Measurements from ENCODE around the gene CDH10.

The CDH10 gene

DNA sequence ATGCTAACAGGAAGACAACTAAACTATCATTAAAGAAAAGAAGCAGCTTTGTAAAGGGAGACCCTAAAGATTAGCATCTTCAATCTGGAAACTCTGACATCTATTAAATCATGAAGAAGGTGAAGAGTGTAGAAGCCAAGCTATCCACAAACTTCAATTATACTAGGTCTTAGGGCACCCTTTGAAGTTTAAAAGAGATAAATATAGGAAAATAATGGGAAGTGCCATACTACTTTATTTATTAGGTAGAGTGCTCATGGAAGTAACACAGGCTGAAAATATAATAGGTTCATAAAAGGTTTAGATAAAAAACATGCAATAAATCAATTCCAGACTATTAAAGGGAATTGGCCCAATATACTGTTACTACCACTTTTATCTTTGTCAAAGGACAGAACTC, 19.9 kb downstream of the CDH10 start:
- TF ChIP-seq, protein P1, sequence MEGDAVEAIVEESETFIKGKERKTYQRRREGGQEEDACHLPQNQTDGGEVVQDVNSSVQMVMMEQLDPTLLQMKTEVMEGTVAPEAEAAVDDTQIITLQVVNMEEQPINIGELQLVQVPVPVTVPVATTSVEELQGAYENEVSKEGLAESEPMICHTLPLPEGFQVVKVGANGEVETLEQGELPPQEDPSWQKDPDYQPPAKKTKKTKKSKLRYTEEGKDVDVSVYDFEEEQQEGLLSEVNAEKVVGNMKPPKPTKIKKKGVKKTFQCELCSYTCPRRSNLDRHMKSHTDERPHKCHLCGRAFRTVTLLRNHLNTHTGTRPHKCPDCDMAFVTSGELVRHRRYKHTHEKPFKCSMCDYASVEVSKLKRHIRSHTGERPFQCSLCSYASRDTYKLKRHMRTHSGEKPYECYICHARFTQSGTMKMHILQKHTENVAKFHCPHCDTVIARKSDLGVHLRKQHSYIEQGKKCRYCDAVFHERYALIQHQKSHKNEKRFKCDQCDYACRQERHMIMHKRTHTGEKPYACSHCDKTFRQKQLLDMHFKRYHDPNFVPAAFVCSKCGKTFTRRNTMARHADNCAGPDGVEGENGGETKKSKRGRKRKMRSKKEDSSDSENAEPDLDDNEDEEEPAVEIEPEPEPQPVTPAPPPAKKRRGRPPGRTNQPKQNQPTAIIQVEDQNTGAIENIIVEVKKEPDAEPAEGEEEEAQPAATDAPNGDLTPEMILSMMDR (IDR thresholded peaks at IDR 0.05; ENCODE audit: low read length): no peak
- TF ChIP-seq EZH2phosphoT487 (IDR thresholded peaks at IDR 0.05; ENCODE audit: low read length) (no peak), EZH2 (optimal IDR thresholded peaks at IDR 0.05; ENCODE audit: low read depth, low read length) (no peak)
- DNase-seq: no peak
- H3K79me2 ChIP-seq (ENCODE audit: low read length): no peaks in the 10 kb centered on the region

DNA sequence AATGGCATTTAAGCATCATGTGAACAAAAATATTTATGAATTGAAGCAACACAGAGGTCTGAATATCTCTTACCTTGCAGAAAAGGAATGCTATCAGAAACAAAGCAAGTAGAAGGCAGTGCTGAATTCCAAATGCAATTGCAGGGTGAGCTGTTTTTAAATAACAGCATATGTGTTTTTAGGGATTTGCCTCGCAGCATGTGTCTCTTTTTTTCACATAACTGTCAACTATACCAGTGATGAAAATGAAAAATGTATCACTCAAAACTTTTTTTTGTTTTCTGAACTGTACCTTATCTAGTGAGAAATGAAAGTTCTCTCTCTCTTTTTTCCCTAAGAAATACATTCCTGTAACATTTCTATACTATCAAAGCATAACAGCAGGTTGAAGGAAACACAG, 21.2 kb downstream of the CDH10 start:
- TF ChIP-seq EZH2phosphoT487 (IDR thresholded peaks at IDR 0.05; ENCODE audit: low read length): no peak
- no peaks in the 10 kb centered on the region for H3K36me3 ChIP-seq (replicated peaks; ENCODE audit: insufficient read depth, low read length)

More for the DNA sequence above, 19.9 kb downstream of the CDH10 start:
- H3F3A ChIP-seq (ENCODE audit: insufficient read depth, low read length): no peaks in the 10 kb centered on the region
- no peak overlapping the region for H3K9ac ChIP-seq (ENCODE audit: low read length)
- no peaks in the 10 kb centered on the region for H3K9me3 ChIP-seq (replicated peaks; ENCODE audit: insufficient read depth, low read length)
- H4K20me1 ChIP-seq (ENCODE audit: insufficient read depth, low read length): no peaks in the 10 kb centered on the region
- H3K27ac ChIP-seq (ENCODE audit: low read length): no peak overlapping the region
- H2AFZ ChIP-seq (ENCODE audit: low read length): no peak overlapping the region
- H3K36me3 ChIP-seq (replicated peaks; ENCODE audit: insufficient read depth, low read length): no peaks in the 10 kb centered on the region
- no peak overlapping the region for H3K4me3 ChIP-seq (ENCODE audit: low read length)
- no peaks in the 10 kb centered on the region for H3K27me3 ChIP-seq (replicated peaks; ENCODE audit: insufficient read depth, low read length)
- H3K4me1 ChIP-seq (ENCODE audit: low read length): no peaks in the 10 kb centered on the region
- H3K9me2 ChIP-seq (replicated peaks; ENCODE audit: insufficient read depth, low read length): no peaks in the 10 kb centered on the region
- no peak overlapping the region for H3K4me2 ChIP-seq (ENCODE audit: low read depth, low read length)

DNA sequence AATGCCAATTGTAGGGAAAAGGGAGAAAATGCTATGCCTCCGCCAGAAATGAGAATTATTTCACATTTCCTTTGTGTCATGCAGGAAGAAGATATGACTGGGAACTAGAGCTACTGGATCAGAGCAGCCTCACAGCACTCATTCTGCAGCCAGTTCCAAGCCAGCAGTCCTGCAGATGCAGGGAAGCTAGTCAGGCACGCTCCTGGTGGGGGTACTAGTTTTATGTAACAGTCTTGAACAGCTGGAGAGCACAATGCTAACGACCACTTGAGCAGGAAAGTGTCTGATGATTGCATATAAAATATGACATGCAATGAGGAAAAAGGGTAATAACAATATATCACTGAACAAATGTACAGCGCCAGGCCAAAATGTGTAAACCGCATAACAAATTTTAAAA, 21.7 kb downstream of the CDH10 start:
- Histone ChIP-seq H3K4me2 (ENCODE audit: low read depth, low read length) (no peak overlapping the region), H3F3A (ENCODE audit: insufficient read depth, low read length) (no peaks in the 10 kb centered on the region), H3K79me2 (ENCODE audit: low read length) (no peaks in the 10 kb centered on the region), H2AFZ (ENCODE audit: low read length) (no peak overlapping the region), H3K9me2 (replicated peaks; ENCODE audit: insufficient read depth, low read length) (no peaks in the 10 kb centered on the region), H3K27ac (ENCODE audit: low read length) (no peak overlapping the region), H3K4me3 (ENCODE audit: low read length) (no peak overlapping the region), H3K4me1 (ENCODE audit: low read length) (no peaks in the 10 kb centered on the region), H3K36me3 (replicated peaks; ENCODE audit: insufficient read depth, low read length) (no peaks in the 10 kb centered on the region), H3K27me3 (replicated peaks; ENCODE audit: insufficient read depth, low read length) (no peaks in the 10 kb centered on the region), H4K20me1 (ENCODE audit: insufficient read depth, low read length) (no peaks in the 10 kb centered on the region), H3K9me3 (replicated peaks; ENCODE audit: insufficient read depth, low read length) (no peaks in the 10 kb centered on the region), H3K9ac (ENCODE audit: low read length) (no peak overlapping the region)
- no peak for DNase-seq
- TF ChIP-seq EZH2 (optimal IDR thresholded peaks at IDR 0.05; ENCODE audit: low read depth, low read length) (no peak), EZH2phosphoT487 (IDR thresholded peaks at IDR 0.05; ENCODE audit: low read length) (no peak)
- TF ChIP-seq, protein P1 (IDR thresholded peaks at IDR 0.05; ENCODE audit: low read length): no peak

More for the DNA sequence above, 21.2 kb downstream of the CDH10 start:
- Histone ChIP-seq H3K27ac (ENCODE audit: low read length) (no peak overlapping the region), H3K4me1 (ENCODE audit: low read length) (no peaks in the 10 kb centered on the region), H3K9me3 (replicated peaks; ENCODE audit: insufficient read depth, low read length) (no peaks in the 10 kb centered on the region), H3F3A (ENCODE audit: insufficient read depth, low read length) (no peaks in the 10 kb centered on the region), H3K27me3 (replicated peaks; ENCODE audit: insufficient read depth, low read length) (no peaks in the 10 kb centered on the region), H3K79me2 (ENCODE audit: low read length) (no peaks in the 10 kb centered on the region), H4K20me1 (ENCODE audit: insufficient read depth, low read length) (no peaks in the 10 kb centered on the region), H3K9me2 (replicated peaks; ENCODE audit: insufficient read depth, low read length) (no peaks in the 10 kb centered on the region), H2AFZ (ENCODE audit: low read length) (no peak overlapping the region), H3K4me2 (ENCODE audit: low read depth, low read length) (no peak overlapping the region), H3K9ac (ENCODE audit: low read length) (no peak overlapping the region), H3K4me3 (ENCODE audit: low read length) (no peak overlapping the region)
- DNase-seq: no peak

DNA sequence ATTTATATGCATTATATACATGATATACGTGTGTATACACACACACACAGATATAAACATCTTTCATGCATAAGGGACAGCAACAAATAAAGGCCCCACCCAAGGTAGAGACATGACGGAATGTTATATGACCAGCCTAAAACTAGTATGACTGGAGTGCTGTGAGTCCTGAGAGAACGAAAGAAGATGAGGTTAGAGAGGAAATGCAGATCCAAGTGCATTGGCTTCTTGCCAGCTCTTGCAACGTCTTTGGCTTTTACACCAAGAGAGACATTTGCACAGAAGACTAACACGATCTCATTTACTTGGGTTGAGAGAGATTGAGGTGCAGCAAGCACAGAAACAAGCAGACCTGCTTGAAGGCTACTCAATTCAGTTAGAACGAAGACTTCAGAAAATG, 23.0 kb downstream of the CDH10 start:
- Histone ChIP-seq H3K4me3 (ENCODE audit: low read length) (no peak overlapping the region), H3K27me3 (replicated peaks; ENCODE audit: insufficient read depth, low read length) (no peaks in the 10 kb centered on the region), H3K9me2 (replicated peaks; ENCODE audit: insufficient read depth, low read length) (no peaks in the 10 kb centered on the region), H3K4me1 (ENCODE audit: low read length) (no peaks in the 10 kb centered on the region), H3K4me2 (ENCODE audit: low read depth, low read length) (no peak overlapping the region), H3K36me3 (replicated peaks; ENCODE audit: insufficient read depth, low read length) (no peaks in the 10 kb centered on the region), H4K20me1 (ENCODE audit: insufficient read depth, low read length) (no peaks in the 10 kb centered on the region), H3K27ac (ENCODE audit: low read length) (no peak overlapping the region), H3K9ac (ENCODE audit: low read length) (no peak overlapping the region), H3K79me2 (ENCODE audit: low read length) (no peaks in the 10 kb centered on the region), H2AFZ (ENCODE audit: low read length) (no peak overlapping the region), H3K9me3 (replicated peaks; ENCODE audit: insufficient read depth, low read length) (no peaks in the 10 kb centered on the region), H3F3A (ENCODE audit: insufficient read depth, low read length) (no peaks in the 10 kb centered on the region)
- TF ChIP-seq EZH2 (optimal IDR thresholded peaks at IDR 0.05; ENCODE audit: low read depth, low read length) (no peak), EZH2phosphoT487 (IDR thresholded peaks at IDR 0.05; ENCODE audit: low read length) (no peak)
- TF ChIP-seq, protein P1 (IDR thresholded peaks at IDR 0.05; ENCODE audit: low read length): no peak
- DNase-seq: no peak

Measured in MM.1S (cell line).